A549 (cell line): ENCODE results near the gene SLC6A2.

Experiments used
- CTCF ChIP-seq: fragments of >200 bp; sonication (Bioruptor Twin); formaldehyde crosslinking; IDR thresholded peaks from 3 replicates; pipeline ENCODE4 v1.5.1; 2016
- JUNB ChIP-seq: fragments of >200 bp; sonication (Bioruptor Twin); formaldehyde crosslinking; IDR thresholded peaks from 2 replicates; pipeline ENCODE4 v1.6.1; 2016
- MYC ChIP-seq: IDR thresholded peaks from 2 replicates; pipeline ENCODE4 v1.6.1; 2012; ENCODE audit warnings: mild to moderate bottlenecking, inconsistent platforms, low read length, improper control_type of control experiment, borderline replicate concordance
- POLR2A ChIP-seq: IDR thresholded peaks from 2 replicates; pipeline ENCODE4 v1.6.1; 2012; ENCODE audit warnings: mild to moderate bottlenecking, low read length

- TF ChIP-seq CTCF (no peak), MYC (no peak), JUNB (no peak), POLR2A (no peak)
These were observed 1.8 kb downstream of the SLC6A2 start for GRCh38 chr16:55657616-55658015.
